Stimulated activated CD8-positive, alpha-beta memory T cell treated with anti-CD3 and anti-CD28 coated beads, Interleukin-15, amount 100 ng/mL, for 48 hours (primary cell): ENCODE data around the gene UNC45A.
A peak's percentile ranks its signal among the peaks of the same experiment; 100 is the strongest.

ENCODE experiments used
- DNase-seq, 2 donors: peaks; one replicate each; pipeline ENCODE4 v3.0.0-alpha.2; 2020; ENCODE audit warnings: low read depth in 2 of 2

The UNC45A gene

DNA sequence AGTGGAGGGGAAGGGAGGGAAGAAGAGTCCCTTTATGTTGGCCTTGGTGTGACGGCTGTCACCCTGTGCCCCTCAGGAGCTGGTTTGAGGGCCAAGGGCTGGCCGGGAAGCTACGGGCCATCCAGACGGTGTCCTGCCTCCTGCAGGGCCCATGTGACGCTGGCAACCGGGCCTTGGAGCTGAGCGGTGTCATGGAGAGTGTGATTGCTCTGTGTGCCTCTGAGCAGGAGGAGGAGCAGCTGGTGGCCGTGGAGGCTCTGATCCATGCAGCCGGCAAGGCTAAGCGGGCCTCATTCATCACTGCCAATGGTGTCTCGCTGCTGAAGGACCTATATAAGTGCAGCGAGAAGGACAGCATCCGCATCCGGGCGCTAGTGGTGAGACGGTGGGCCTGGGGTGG is 11.5 kb downstream of the UNC45A start:
- DNase-seq = no peak

GRCh38 chr15:90946941-90947576 is 12.0 kb downstream of the UNC45A start:
- no peak for DNase-seq

GRCh38 chr15:90947577-90948357 is 12.7 kb downstream of the UNC45A start:
- DNase-seq = no peak

GRCh38 chr15:90948506-90948905 is 13.4 kb downstream of the UNC45A start:
- DNase-seq = no peak

GRCh38 chr15:90949979-90950675 is 15.0 kb downstream of the UNC45A start:
- DNase-seq = no peak

- no peak for DNase-seq
Measured at GRCh38 chr15:90950676-90951075, 15.6 kb downstream of the UNC45A start.

GRCh38 chr15:90952901-90953677 is 18.0 kb downstream of the UNC45A start:
- DNase-seq = no peak

- DNase-seq = no peak
Measured at GRCh38 chr15:90953947-90954711, 19.0 kb downstream of the UNC45A start.

DNA sequence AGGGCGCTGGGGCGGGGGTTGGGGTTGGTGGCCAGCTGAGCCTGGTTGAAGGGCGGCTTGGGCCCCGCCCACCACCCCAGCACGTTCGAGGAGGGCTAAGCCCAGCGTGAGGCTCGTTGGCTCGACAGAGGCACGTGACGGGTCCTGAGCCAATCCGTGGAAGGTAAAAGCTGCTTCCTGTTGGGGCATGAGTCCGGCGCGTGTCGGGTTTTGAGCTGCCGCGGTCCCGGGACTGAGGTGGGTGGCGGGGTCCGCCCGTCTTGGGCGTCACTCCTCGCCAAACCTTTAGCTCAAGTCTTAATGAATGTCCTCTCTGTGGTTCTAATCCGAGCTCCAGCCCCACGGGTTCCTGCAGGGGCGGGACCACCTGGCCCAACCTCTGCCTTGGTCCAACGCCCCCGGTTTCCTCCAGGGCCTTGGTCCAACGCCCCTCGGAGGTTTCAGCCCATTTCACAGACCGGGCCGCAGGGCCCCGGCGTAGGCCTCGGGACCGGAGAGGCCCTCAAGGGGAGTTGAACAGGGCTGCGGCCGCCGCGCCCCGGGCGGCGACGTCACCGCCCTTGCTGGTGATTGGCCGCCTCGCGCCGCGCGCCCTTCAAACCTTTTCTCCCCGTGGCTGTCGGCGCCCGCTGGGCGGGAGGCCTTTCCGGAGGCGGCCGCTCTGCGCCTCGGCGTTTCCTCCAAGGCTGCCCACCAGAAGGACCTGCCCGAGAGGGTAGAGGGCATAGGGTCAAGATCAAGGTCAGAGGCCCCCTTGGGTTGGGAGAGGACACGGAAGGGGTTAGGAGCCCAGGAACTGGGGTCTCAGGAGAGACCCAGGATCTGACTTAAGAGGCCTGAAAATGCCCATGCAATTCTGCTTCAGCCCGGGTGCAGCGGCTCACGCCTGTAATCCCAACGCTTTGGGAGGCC is 19.9 kb downstream of the UNC45A start, which contains the start of gene RCCD1:
Gene RCCD1 (plus strand): TSS at position 173 of the 912 bp plus-strand sequence. CDS start 1,851 bp downstream, outside the sequence.
- DNase-seq = peak; percentile 91

- no peak for DNase-seq
Measured at GRCh38 chr15:90955624-90956273, 20.7 kb downstream of the UNC45A start.

DNA sequence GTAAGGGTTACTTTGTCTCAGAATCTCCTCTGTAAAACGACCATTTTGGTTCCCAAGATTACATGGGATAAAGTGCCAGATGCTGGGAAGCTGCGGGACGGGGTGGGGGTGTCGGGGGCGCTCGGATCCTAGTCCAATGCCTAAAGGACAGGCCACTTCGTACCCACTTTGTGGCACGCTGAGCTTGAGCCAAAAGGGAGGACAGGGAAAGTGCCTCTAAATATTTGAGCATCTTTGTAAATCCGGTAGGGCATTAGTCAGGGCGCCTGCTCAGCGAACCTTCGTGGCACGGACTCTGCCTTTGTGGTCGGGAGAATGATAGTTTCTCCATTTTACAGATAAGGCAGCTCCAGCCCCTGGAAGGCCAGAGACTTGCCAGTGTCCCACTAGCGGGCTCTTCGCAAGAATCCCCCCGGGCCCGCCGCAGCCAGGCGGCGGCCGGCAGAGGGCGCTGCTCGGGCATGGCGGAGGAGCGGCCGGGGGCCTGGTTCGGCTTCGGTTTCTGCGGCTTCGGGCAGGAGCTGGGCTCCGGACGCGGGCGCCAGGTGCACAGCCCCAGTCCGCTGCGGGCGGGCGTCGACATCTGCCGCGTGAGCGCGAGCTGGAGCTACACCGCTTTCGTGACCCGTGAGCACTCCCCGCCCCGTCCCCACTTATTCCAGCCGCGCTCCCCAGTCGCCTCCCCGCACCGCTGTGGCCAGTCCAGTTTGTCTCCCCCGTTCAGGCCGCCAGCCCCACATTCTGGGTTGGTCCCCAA is 21.4 kb downstream of the UNC45A start:
- peak; percentile 55 to 59 for DNase-seq

DNA sequence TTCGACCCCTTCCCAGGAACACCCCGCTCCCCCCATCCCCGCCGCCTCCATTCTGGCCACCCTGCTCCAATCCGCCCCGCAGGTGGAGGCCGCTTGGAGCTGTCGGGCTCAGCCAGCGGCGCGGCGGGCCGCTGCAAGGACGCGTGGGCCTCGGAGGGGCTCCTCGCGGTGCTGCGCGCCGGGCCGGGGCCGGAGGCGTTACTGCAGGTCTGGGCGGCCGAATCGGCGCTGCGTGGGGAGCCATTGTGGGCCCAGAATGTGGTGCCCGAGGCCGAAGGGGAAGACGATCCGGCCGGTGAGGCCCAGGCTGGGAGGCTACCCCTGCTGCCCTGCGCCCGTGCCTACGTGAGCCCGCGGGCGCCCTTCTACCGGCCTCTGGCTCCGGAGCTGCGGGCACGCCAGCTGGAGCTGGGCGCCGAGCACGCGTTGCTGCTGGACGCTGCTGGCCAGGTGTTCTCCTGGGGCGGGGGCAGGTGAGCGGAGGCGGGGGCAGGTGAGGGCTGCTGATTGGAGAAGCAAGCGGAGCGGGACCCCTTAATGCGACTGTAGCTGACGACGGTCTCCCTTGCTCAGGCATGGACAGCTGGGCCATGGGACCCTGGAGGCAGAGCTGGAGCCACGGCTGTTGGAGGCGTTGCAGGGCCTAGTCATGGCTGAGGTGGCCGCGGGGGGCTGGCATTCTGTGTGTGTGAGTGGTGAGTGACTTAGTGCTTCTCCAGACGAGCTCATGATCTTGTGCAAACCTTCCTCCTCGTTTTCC is 22.1 kb downstream of the UNC45A start:
- no peak for DNase-seq

DNA sequence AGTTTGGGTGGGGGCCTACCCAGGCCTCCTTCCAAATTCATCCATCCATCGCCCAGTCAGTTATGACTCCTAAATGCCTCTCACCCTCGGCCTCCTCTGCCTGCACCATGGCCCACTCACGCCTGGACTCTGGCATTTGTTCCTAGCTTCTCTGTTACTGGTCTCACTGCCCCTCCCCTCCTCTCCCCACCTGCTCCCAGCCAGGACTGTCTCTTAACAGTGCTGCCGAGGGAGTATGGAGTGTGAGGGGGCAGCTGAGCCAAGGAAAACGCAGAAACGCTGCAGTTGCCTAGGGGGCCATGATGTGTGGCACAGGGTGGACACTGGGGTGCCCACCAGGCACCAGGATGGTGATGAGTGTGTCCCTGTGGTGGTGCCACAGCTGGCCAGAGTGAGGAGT is 22.7 kb downstream of the UNC45A start:
- DNase-seq = no peak

DNA sequence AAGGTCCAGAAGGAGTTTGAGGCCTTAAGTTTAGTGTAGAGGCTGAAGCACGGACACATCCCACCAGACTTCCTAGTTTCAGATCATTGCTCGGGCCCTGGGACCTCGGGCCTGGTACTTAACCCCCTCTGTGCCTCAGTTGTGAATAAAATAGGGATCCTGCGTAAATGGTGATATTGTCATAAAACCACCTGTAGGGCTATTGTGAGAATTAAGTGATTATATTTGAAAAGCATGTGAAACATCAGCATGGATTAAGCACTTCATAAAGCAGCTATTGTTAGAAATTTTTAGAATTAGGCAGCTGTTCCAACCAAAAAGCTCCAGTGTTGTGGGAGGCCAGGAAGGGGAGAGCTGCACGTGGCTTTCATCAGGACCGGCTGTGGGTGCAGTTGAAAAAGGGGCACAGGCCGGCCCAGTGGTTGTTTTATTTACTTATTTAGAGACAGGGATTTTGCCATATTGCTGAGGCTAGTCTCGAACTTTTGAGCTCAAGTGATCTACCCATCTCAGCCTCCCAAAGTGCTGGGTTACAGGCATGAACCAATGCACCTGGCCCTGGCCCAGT is 24.0 kb downstream of the UNC45A start:
- no peak for DNase-seq

GRCh38 chr15:90959894-90960293 is 24.8 kb downstream of the UNC45A start:
- DNase-seq = no peak

GRCh38 chr15:90960298-90961091 is 25.4 kb downstream of the UNC45A start:
- DNase-seq = no peak

DNA sequence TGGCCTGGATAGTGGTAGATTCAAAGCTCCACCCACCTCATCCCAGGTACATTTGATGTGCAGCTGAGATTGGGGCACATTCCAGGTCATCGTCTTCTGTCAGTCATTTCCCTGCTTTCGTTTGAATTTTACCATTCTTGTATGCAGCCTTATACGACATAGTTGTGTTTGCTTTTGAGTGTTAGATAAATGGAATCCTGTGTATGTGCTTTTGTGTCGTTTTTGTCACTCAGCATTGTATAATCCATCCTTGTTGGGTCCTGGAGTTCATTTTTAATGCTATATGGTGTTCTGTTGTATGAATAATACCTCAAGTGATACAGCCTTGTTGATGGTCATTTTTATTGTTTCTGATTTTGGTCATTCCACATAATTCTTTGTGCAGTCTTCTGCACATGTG is 26.9 kb downstream of the UNC45A start:
- DNase-seq = no peak
